Kidney (tissue), 14 donors: ENCODE results near the gene FAM131C. TPM values are rescaled to one million over a fixed set of nuclear protein-coding genes. Genes with fewer than 3 reads are reported as not detected.

Experiments
- DNase-seq, 5 donors: peaks; one replicate each; pipeline ENCODE4 v3.0.0-alpha.2; 2013 to 2020
- FAIRE-seq: peaks from 2 replicates; lab custom pipeline; 2012; peaks lifted over from hg19 to GRCh38; lab: Jason Lieb, UNC
- H3K27ac ChIP-seq, 2 donors: one replicate each; pipeline ENCODE4 v1.7.0; 2013; ENCODE audit warnings: low read depth in 2 of 2, low read length in 2 of 2, inconsistent platforms in 1 of 2
- H3K27me3 ChIP-seq: one replicate; pipeline ENCODE4 v1.7.1; 2013; ENCODE audit warnings: low read length, inconsistent platforms; ENCODE audit not compliant: control insufficient read depth, insufficient read depth
- H3K36me3 ChIP-seq, 3 donors: one replicate each; pipeline versions ENCODE4 v1.7.0 to v1.7.1; 2013; ENCODE audit warnings: low read length in 3 of 3, control low read depth in 1 of 3, inconsistent platforms in 1 of 3; ENCODE audit not compliant: insufficient read depth in 3 of 3, control insufficient read depth in 2 of 3
- H3K4me1 ChIP-seq, 3 donors: one replicate each; pipeline versions ENCODE4 v1.7.0 to v1.7.1; 2013; ENCODE audit warnings: low read length in 3 of 3, inconsistent platforms in 1 of 3, low read depth in 1 of 3; ENCODE audit not compliant: control insufficient read depth in 2 of 3, insufficient read depth in 2 of 3
- H3K4me3 ChIP-seq, 3 donors: one replicate each; pipeline versions ENCODE4 v1.7.0 to v1.8.1; 2013; ENCODE audit warnings: low read length in 3 of 3, control low read depth in 1 of 3, inconsistent platforms in 1 of 3
- H3K9ac ChIP-seq, 3 donors: one replicate each; pipeline versions ENCODE4 v1.7.0 to v1.7.1; 2013; ENCODE audit warnings: low read length in 3 of 3, control low read depth in 1 of 3, inconsistent platforms in 1 of 3
- H3K9me3 ChIP-seq, 3 donors: one replicate each; pipeline versions ENCODE4 v1.7.0 to v1.7.1; 2013; ENCODE audit warnings: low read length in 3 of 3, control low read depth in 1 of 3, inconsistent platforms in 1 of 3; ENCODE audit not compliant: control insufficient read depth in 2 of 3, insufficient read depth in 1 of 3
- intact Hi-C: fragments of 100-400 bp; cut with DNase I; formaldehyde crosslinking; loops from one replicate; pipeline ENCODE4 v1.11.1; 2022
- polyA plus RNA-seq: library from polyadenylated mRNA; stranded (reverse); fragments of 350-450 nt; fragmentation: Illumina TruSeq; extraction: RNeasy Lipid Tissue Mini Kit (QIAGEN cat#74804); gene quantifications from one replicate; pipeline ENCODE4 v1.2.3, GENCODE V29; 2014; ENCODE audit warnings: low read depth, low replicate concordance; ENCODE audit not compliant: insufficient read depth
- total RNA-seq: library from RNA; stranded (reverse); fragmentation: NEBNext Ultra II Directional; extraction: Animal tissue kit (Norgen Biotek cat#: 25700); gene quantifications from one replicate; pipeline ENCODE4 v1.2.1, GENCODE V29; 2021
- TF ChIP-seq, protein P1 (sequence below): IDR thresholded peaks from 3 replicates; pipeline ENCODE4 v1.5.1; 2012; ENCODE audit warnings: mild to moderate bottlenecking, moderate library complexity, borderline replicate concordance; ENCODE audit not compliant: insufficient read depth; ENCODE audit errors: extremely low read depth
- donor health status: control.
- donor health status: control.
- donor health status: control.
- donor health status: control.
- donor health status: control.
- donor health status: DM: yes; HTN: yes; CAD: no.
- donor health status: Normal renal cell carcinoma (clear cell type).

Gene FAM131C
- total and polyA plus RNA-seq, 2 donors from 2014 or later = 5.0 to 12.0 TPM

DNA sequence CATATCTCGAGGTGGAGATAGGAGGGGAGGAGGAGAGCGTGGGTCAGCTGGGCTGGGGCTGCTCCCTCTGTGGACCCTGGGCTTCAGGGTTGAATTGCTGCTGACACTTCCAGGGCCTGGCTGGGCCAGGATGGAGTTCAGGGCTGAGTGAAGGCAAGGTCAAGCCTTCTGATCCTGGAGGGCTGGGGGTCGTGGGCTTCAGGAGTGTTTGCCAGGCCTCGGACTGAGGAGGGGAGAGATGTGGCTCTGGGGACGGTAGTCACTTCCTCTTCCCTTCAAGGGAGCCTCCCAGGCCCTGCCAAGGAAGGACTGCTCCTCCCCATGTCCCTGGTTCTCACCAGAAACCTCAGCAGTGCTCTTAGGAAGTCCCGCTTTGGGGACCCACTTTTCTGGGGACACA, 12.1 kb upstream of the FAM131C start:
- H3K36me3 ChIP-seq = no peaks in the 10 kb centered on the region
- no peak overlapping the region for H3K4me3 ChIP-seq
- no peak overlapping the region for H3K9ac ChIP-seq
- H3K27ac ChIP-seq = no peak overlapping the region
- FAIRE-seq = no peak
- no peaks in the 10 kb centered on the region for H3K9me3 ChIP-seq
- intact Hi-C loops = loop anchor here (10.0 kb wide), 2 partner anchors 159 to 269 kb away; partner anchors contain the start of gene FBXO42
- TF ChIP-seq, protein P1, sequence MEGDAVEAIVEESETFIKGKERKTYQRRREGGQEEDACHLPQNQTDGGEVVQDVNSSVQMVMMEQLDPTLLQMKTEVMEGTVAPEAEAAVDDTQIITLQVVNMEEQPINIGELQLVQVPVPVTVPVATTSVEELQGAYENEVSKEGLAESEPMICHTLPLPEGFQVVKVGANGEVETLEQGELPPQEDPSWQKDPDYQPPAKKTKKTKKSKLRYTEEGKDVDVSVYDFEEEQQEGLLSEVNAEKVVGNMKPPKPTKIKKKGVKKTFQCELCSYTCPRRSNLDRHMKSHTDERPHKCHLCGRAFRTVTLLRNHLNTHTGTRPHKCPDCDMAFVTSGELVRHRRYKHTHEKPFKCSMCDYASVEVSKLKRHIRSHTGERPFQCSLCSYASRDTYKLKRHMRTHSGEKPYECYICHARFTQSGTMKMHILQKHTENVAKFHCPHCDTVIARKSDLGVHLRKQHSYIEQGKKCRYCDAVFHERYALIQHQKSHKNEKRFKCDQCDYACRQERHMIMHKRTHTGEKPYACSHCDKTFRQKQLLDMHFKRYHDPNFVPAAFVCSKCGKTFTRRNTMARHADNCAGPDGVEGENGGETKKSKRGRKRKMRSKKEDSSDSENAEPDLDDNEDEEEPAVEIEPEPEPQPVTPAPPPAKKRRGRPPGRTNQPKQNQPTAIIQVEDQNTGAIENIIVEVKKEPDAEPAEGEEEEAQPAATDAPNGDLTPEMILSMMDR = no peak
- no peaks in the 10 kb centered on the region for H3K27me3 ChIP-seq
- H3K4me1 ChIP-seq = no peaks in the 10 kb centered on the region
- peak in 1 of 5 donors; percentile 29 for DNase-seq

DNA sequence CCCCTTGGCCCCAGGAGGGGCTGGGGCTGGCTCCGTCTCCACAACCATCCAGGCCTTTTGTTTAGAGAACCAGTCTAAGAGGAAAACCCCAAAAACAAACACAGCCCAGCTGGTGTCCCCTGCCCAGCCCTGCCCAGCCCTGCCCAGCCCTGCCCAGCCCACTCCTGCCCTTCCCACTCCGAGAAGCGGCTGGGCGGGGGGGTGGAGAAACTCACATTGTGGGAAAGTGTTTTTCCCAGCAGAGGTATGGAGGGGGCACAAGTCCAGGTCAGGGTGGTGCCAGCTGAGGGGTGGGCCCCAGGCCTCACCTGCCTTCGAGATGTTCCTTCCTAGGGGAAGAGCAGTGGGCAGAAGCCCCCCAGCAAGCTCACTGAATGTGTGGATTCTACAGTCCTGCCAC, 10.0 kb upstream of the FAM131C start:
- Histone ChIP-seq H3K27me3 (no peaks in the 10 kb centered on the region), H3K27ac (no peak overlapping the region), H3K36me3 (no peaks in the 10 kb centered on the region), H3K9me3 (no peaks in the 10 kb centered on the region), H3K4me1 (peaks cover 0 to 4% (median 0%) of the 10 kb centered on the region in 3 donors), H3K9ac (no peak overlapping the region), H3K4me3 (no peak overlapping the region)
- DNase-seq (peak in 2 of 5 donors; percentile 30 to 70), FAIRE-seq (no peak)
- TF ChIP-seq, protein P1 = no peak
- intact Hi-C loops = loop anchor here (10.0 kb wide), 2 partner anchors 161 to 271 kb away; partner anchors contain the start of gene FBXO42

DNA sequence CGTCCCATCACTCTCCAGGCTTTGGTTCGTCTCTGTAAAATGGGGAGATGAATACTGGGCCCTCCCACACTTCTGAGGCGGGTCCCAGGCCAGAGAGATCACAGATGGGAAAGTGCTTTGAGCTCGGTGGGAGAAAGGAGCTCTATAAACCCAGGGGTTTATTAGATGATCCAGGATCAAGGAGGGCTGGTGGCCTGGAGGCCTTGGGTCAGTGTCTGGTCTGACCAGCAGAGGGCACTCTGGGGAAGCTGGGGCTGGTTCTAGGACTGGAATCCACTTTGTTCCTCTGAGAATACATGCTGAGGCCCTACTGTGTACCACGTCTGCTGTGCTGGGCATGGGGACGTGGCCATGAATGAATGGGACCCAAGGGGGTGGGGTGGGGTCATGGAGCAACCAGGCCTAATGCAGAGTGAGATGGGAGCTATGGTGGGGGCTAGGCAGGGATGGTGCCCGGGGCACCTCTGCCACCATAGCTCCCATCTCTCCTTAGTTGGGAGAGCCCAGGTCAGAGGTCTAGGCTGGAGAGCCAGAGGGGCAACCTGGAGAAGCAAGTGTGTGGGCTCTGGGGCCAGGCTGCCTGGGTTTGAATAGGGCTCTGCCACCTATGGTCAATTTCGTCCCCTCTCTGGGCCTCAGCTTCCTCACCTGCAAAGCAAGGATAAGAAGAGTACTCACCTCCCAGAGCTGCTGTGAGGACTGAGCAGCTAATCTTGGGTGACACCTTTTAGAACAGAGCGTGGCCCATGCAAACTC, 9.0 kb upstream of the FAM131C start:
- peaks cover 0 to 4% (median under 1%) of the 10 kb centered on the region in 3 donors for H3K4me1 ChIP-seq
- H3K9ac ChIP-seq = no peak overlapping the region
- H3K4me3 ChIP-seq = no peak overlapping the region
- no peak overlapping the region for H3K27ac ChIP-seq
- intact Hi-C loops = loop anchor here (10.0 kb wide), 2 partner anchors 162 to 272 kb away; partner anchors contain the start of gene FBXO42
- H3K9me3 ChIP-seq = no peaks in the 10 kb centered on the region
- no peaks in the 10 kb centered on the region for H3K36me3 ChIP-seq
- TF ChIP-seq, protein P1 = peak; percentile 85
- H3K27me3 ChIP-seq = no peaks in the 10 kb centered on the region
- peak in 4 of 5 donors; percentile 60 to 72 (median 60) for DNase-seq
- no peak for FAIRE-seq
